ENCODE measurements around the gene ZNF197.

- TF ChIP-seq CTCF (conservative IDR thresholded peaks at IDR 0.05; ENCODE audit: low read length) (no peak), EZH2phosphoT487 (IDR thresholded peaks at IDR 0.05; ENCODE audit: borderline replicate concordance, low read depth, low read length) (no peak)
Observed at GRCh38 chr3:44628716-44629115, 3.9 kb downstream of the ZNF197 start.

Data from OCI-LY7 (cell line).